Esophagus squamous epithelium (tissue), 5 donors: ENCODE results near the gene GMCL2. TPM values are rescaled to one million over a fixed set of nuclear protein-coding genes. Genes with fewer than 3 reads are reported as not detected.
"Not testable (repeated sequence)": the region's sequence is repeated elsewhere in the genome, so short reads cannot be mapped to it uniquely, and the experiment has no call there.

Experiments
- DNase-seq: peaks from one replicate; lab custom pipeline; 2025; lab: John Stamatoyannopoulos, UW
- H3K27ac ChIP-seq, 4 donors: fragments of 200-600 bp; sonication (generic); one replicate each; pipeline ENCODE4 v1.5.1; 2016 to 2019; ENCODE audit warnings: mild to moderate bottlenecking in 1 of 4
- H3K27me3 ChIP-seq, 4 donors: fragments of 200-600 bp; sonication (generic); 1 replicate in 3 of 4; 2 replicates in 1 of 4; pipeline versions ENCODE4 v1.5.1 to v1.6.0; 2017 to 2021; ENCODE audit warnings: antibody characterized with exemption in 1 of 4
- H3K36me3 ChIP-seq, 3 donors: fragments of 200-600 bp; sonication (generic); one replicate each; pipeline ENCODE4 v1.5.1; 2016 to 2019
- H3K4me1 ChIP-seq, 3 donors: fragments of 200-600 bp; sonication (generic); one replicate each; pipeline ENCODE4 v1.5.1; 2017 to 2019
- H3K4me3 ChIP-seq, 4 donors: fragments of 200-600 bp; sonication (generic); 1 replicate in 3 of 4; 2 replicates in 1 of 4; pipeline ENCODE4 v1.5.1; 2016 to 2019; ENCODE audit warnings: mild to moderate bottlenecking in 2 of 4, moderate library complexity in 1 of 4
- H3K9me3 ChIP-seq, 3 donors: fragments of 200-600 bp; sonication (generic); one replicate each; pipeline ENCODE4 v1.5.1; 2016 to 2019
- CTCF ChIP-seq, 6 experiments: fragments of 450-650 bp in 4 of 6; fragments of 200-600 bp in 2 of 6; sonication (generic) in 2 of 6; IDR thresholded peaks; one replicate each; pipeline ENCODE4 v1.5.1; 2016 to 2019; ENCODE audit warnings: antibody characterized with exemption in 6 of 6, mild to moderate bottlenecking in 4 of 6, moderate library complexity in 4 of 6
- POLR2A ChIP-seq, 4 donors: fragments of 450-650 bp; IDR thresholded peaks; one replicate each; pipeline ENCODE4 v1.6.1; 2017; ENCODE audit warnings: antibody characterized with exemption in 4 of 4, mild to moderate bottlenecking in 4 of 4, moderate library complexity in 3 of 4
- WGBS, 2 donors: methylation state at CpG; one replicate each; pipeline ENCODE4 v1.1.5; 2018; 5-methylcytosine and 5-hydroxymethylcytosine counted together
- intact Hi-C: fragments of 100-400 bp; cut with DNase I; formaldehyde crosslinking; loops from one replicate; pipeline ENCODE4 v1.15.0; 2022
- total RNA-seq, 4 donors: library from RNA; depleted of rRNA; stranded (reverse); fragments of >200 nt; gene quantifications; one replicate each; pipeline ENCODE4 v1.1.0, GENCODE V29; 2016
- donor health status: DM: yes; HTN: yes; CAD: no.

The GMCL2 gene
- total RNA-seq, 4 donors from 2014 or later = not detected

GRCh38 chr5:178201221-178201926 is 14.2 kb upstream of the GMCL2 start:
- H3K27me3 ChIP-seq = no peaks in the 10 kb centered on the region
- no peaks in the 10 kb centered on the region for H3K9me3 ChIP-seq
- H3K4me1 ChIP-seq = peaks cover 8 to 49% (median 18%) of the 10 kb centered on the region in 3 donors
- TF ChIP-seq POLR2A (IDR thresholded peaks at IDR 0.05) (no peak), CTCF (IDR thresholded peaks at IDR 0.05) (no peak)
- DNase-seq = no peak
- peaks cover 0 to under 1% (median under 1%) of the 10 kb centered on the region in 3 donors for H3K36me3 ChIP-seq
- WGBS, 2 donors = 70 to 79% methylated on average over 12 to 14 of the region's 14 CpGs
- no peak overlapping the region for H3K4me3 ChIP-seq
- intact Hi-C loops = no loop called here
- peak overlapping the region in 2 of 4 donors; percentile 15 to 61 for H3K27ac ChIP-seq

GRCh38 chr5:178199581-178200434 is 12.6 kb upstream of the GMCL2 start:
- intact Hi-C loops = no loop called here
- TF ChIP-seq CTCF (IDR thresholded peaks at IDR 0.05) (no peak), POLR2A (IDR thresholded peaks at IDR 0.05) (no peak)
- no peak overlapping the region for H3K4me3 ChIP-seq
- H3K27ac ChIP-seq = peak overlapping the region in 3 of 4 donors; percentile 61 to 69 (median 64)
- no peaks in the 10 kb centered on the region for H3K9me3 ChIP-seq
- DNase-seq = no peak
- 50 to 63% methylated on average over 12 of the region's 12 CpGs for WGBS, 2 donors
- H3K36me3 ChIP-seq = no peaks in the 10 kb centered on the region
- peaks cover 0 to 39% (median 11%) of the 10 kb centered on the region in 3 donors for H3K4me1 ChIP-seq
- no peaks in the 10 kb centered on the region for H3K27me3 ChIP-seq

- no peak for TF ChIP-seq CTCF (IDR thresholded peaks at IDR 0.05)
- no peak for TF ChIP-seq POLR2A (IDR thresholded peaks at IDR 0.05)
- intact Hi-C loops = no loop called here
- H3K4me3 ChIP-seq = no peak overlapping the region
- no peaks in the 10 kb centered on the region for H3K36me3 ChIP-seq
- H3K27me3 ChIP-seq = peaks cover 0 to 6% (median 0%) of the 10 kb centered on the region in 4 donors
- 72 to 91% methylated on average over 9 of the region's 11 CpGs for WGBS, 2 donors
- no peaks in the 10 kb centered on the region for H3K9me3 ChIP-seq
- H3K4me1 ChIP-seq = peaks cover 0 to 42% (median 14%) of the 10 kb centered on the region in 3 donors
- no peak overlapping the region for H3K27ac ChIP-seq
- DNase-seq = no peak
These were observed 11.5 kb upstream of the GMCL2 start for GRCh38 chr5:178198706-178199105.

GRCh38 chr5:178198151-178198550 is 11.0 kb upstream of the GMCL2 start:
- DNase-seq, H3K36me3 ChIP-seq, H3K9me3 ChIP-seq, intact Hi-C loops, H3K4me3 ChIP-seq, H3K27ac ChIP-seq: not testable (repeated sequence)
- Histone ChIP-seq H3K4me1 (peaks cover 0 to 45% (median 18%) of the 10 kb centered on the region in 3 donors), H3K27me3 (peaks cover 0 to 11% (median 0%) of the 10 kb centered on the region in 4 donors)
- 78 to 89% methylated on average over 10 of the region's 11 CpGs for WGBS, 2 donors

GRCh38 chr5:178196986-178197385 is 9.8 kb upstream of the GMCL2 start:
- Histone ChIP-seq H3K27ac (no peak overlapping the region), H3K27me3 (peaks cover 0 to 15% (median 0%) of the 10 kb centered on the region in 4 donors), H3K9me3 (no peaks in the 10 kb centered on the region), H3K4me3 (no peak overlapping the region), H3K4me1 (peaks cover 0 to 51% (median 18%) of the 10 kb centered on the region in 3 donors), H3K36me3 (no peaks in the 10 kb centered on the region)
- TF ChIP-seq CTCF (IDR thresholded peaks at IDR 0.05) = peak in 2 of 6 experiments; percentile 5 to 7
- no peak for TF ChIP-seq POLR2A (IDR thresholded peaks at IDR 0.05)
- DNase-seq = no peak
- intact Hi-C loops = no loop called here
- 40 to 77% methylated on average over 2 to 5 of the region's 8 CpGs for WGBS, 2 donors
